Ovary (tissue), 9 donors: ENCODE results near the gene PNMA8C. TPM values are rescaled to one million over a fixed set of nuclear protein-coding genes. Genes with fewer than 3 reads are reported as not detected.

Experiments
- DNase-seq, 5 donors: peaks; one replicate each; pipeline ENCODE4 v3.0.0-alpha.2; 2019 to 2020
- H3K27ac ChIP-seq, 2 donors: fragments of 200-600 bp; one replicate each; pipeline versions ENCODE4 v1.5.1 to v1.8.0; 2019 to 2022
- H3K27me3 ChIP-seq: fragments of 200-600 bp; one replicate; pipeline ENCODE4 v1.8.0; 2022
- H3K36me3 ChIP-seq: fragments of 200-600 bp; sonication (generic); one replicate; pipeline ENCODE4 v1.5.1; 2019
- H3K4me1 ChIP-seq: one replicate; pipeline ENCODE4 v1.8.1; 2013; ENCODE audit warnings: mild to moderate bottlenecking, moderate library complexity; ENCODE audit not compliant: insufficient read depth
- H3K4me3 ChIP-seq: fragments of 200-600 bp; sonication (generic); one replicate; pipeline ENCODE4 v1.5.1; 2017
- H3K9me3 ChIP-seq, 2 donors: fragments of 200-600 bp in 1 of 2; sonication (generic) in 1 of 2; one replicate each; pipeline versions ENCODE4 v1.5.1 to v1.8.1; 2013 to 2019; ENCODE audit warnings: mild to moderate bottlenecking in 1 of 2, moderate library complexity in 1 of 2
- CTCF ChIP-seq, 3 donors: fragments of 450-650 bp in 2 of 3; fragments of 200-600 bp in 1 of 3; IDR thresholded peaks; one replicate each; pipeline versions ENCODE4 v1.5.1 to v1.8.0; 2016 to 2022; ENCODE audit warnings: antibody characterized with exemption in 3 of 3, mild to moderate bottlenecking in 1 of 3
- EP300 ChIP-seq: sonication (generic); formaldehyde crosslinking; IDR thresholded peaks from one replicate; pipeline ENCODE4 v1.6.1; 2017; ENCODE audit warnings: antibody characterized with exemption
- POLR2A ChIP-seq: fragments of 450-650 bp; IDR thresholded peaks from one replicate; pipeline ENCODE4 v1.6.1; 2017; ENCODE audit warnings: antibody characterized with exemption, mild to moderate bottlenecking, moderate library complexity
- WGBS, 3 donors: extraction: QIAGEN DNeasy Blood & Tissue Kit in 1 of 3; methylation state at CpG; one replicate each; pipeline versions ENCODE4 v1.1.5 to v1.1.7; 2013 to 2017; 5-methylcytosine and 5-hydroxymethylcytosine counted together
- intact Hi-C, 4 donors: fragments of 100-400 bp; cut with DNase I; formaldehyde crosslinking; loops; one replicate each; pipeline versions ENCODE4 v1.11.0 to v1.15.1; 2022 to 2023
- polyA plus RNA-seq, 2 donors: library from polyadenylated mRNA; stranded (reverse); fragments of 200-250 nt in 1 of 2; fragments of 350-450 nt in 1 of 2; fragmentation: Illumina TruSeq in 1 of 2; extraction: RNeasy Lipid Tissue Mini Kit (QIAGEN cat#74804) in 1 of 2; gene quantifications; one replicate each; pipeline ENCODE4 v1.2.3, GENCODE V29; 2013 to 2014
- total RNA-seq, 7 donors: library from RNA; depleted of rRNA in 2 of 7; stranded (reverse); fragments of >200 nt in 2 of 7; fragmentation: NEBNext Ultra II Directional in 3 of 7; extraction: Animal tissue kit (Norgen Biotek cat#: 25700) in 3 of 7; gene quantifications; one replicate each; pipeline versions ENCODE4 v1.1.0 to v1.2.4, GENCODE V29; 2016 to 2023
- donor health status: DM: no; HTN: no; CAD: no; lungs with moderate emphysema.
- donor health status: DM: no; HTN: no; CAD: no.
- donor health status: Bipolar disorder and iron deficiency.
- donor health status: DM: yes; HTN: yes; CAD: no.
- donor health status: DM: no; HTN: no; CAD: no.
- donor health status: DM: yes; HTN: yes; CAD: no.

The PNMA8C gene
- total and polyA plus RNA-seq, 9 donors, result 0.15 to 0.82 (median 0.35) TPM; not detected in 1

GRCh38 chr19:46466536-46467196 is 37.9 kb upstream of the PNMA8C start:
- no peaks in the 10 kb centered on the region for H3K9me3 ChIP-seq
- no peak for TF ChIP-seq EP300
- TF ChIP-seq CTCF (IDR thresholded peaks at IDR 0.05), result no peak
- no peak for TF ChIP-seq POLR2A
- H3K27me3 ChIP-seq, result no peaks in the 10 kb centered on the region
- peaks cover 8% of the 10 kb centered on the region for H3K4me1 ChIP-seq
- WGBS, 3 donors, result 15 to 16% (median 16%) methylated on average over 15 of the region's 15 CpGs
- intact Hi-C loops, result no loop called here
- no peaks in the 10 kb centered on the region for H3K36me3 ChIP-seq
- DNase-seq, result peak; percentile 71 to 81 (median 74)
- peak overlapping the region in 1 of 2 donors; percentile 16 for H3K27ac ChIP-seq
- H3K4me3 ChIP-seq, result peak overlapping the region; percentile 7

- no peak for TF ChIP-seq POLR2A
- TF ChIP-seq EP300, result no peak
- no peak for TF ChIP-seq CTCF (IDR thresholded peaks at IDR 0.05)
- Histone ChIP-seq H3K27ac (no peak overlapping the region), H3K4me1 (no peaks in the 10 kb centered on the region), H3K27me3 (no peaks in the 10 kb centered on the region), H3K4me3 (no peak overlapping the region), H3K9me3 (no peaks in the 10 kb centered on the region), H3K36me3 (no peaks in the 10 kb centered on the region)
- 81 to 83% (median 82%) methylated on average over 7 of the region's 7 CpGs for WGBS, 3 donors
- DNase-seq, result peak in 1 of 5 donors; percentile 10
- intact Hi-C loops, result no loop called here
These were observed 34.8 kb upstream of the PNMA8C start for GRCh38 chr19:46463516-46463915.

DNA sequence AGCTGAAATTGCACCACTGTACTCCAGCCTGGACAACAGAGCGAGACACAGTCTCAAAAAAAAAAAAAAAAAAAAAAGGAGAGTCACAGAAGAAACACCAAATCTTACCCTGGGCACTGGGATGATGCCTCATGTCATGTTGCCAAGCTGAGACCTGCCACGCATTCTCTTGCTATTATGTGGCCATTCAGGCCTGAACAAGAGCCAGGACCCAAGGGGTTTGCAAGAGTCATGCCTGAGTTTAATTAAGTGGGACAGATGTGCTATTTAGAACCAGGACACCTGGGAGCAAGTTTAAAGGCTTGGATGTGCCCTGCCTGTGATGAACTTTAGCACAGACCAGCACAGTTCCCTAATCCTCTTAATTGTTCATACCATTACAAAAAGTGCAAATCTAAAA is 32.8 kb upstream of the PNMA8C start:
- H3K27me3 ChIP-seq, result no peaks in the 10 kb centered on the region
- DNase-seq, result no peak
- H3K4me3 ChIP-seq, result no peak overlapping the region
- intact Hi-C loops, result no loop called here
- no peaks in the 10 kb centered on the region for H3K4me1 ChIP-seq
- no peaks in the 10 kb centered on the region for H3K9me3 ChIP-seq
- no peak overlapping the region for H3K27ac ChIP-seq
- no peak for TF ChIP-seq POLR2A
- TF ChIP-seq EP300, result no peak
- TF ChIP-seq CTCF (IDR thresholded peaks at IDR 0.05), result no peak
- H3K36me3 ChIP-seq, result no peaks in the 10 kb centered on the region
- 93 to 97% (median 97%) methylated on average over 2 of the region's 2 CpGs for WGBS, 3 donors

- WGBS, 3 donors, result 82 to 98% (median 88%) methylated on average over 1 of the region's 1 CpG
These were observed 32.2 kb upstream of the PNMA8C start for GRCh38 chr19:46460981-46461380.

More at GRCh38 chr19:46460981-46461380, 32.2 kb upstream of the PNMA8C start:
- H3K4me3 ChIP-seq, result no peak overlapping the region
- intact Hi-C loops, result no loop called here
- TF ChIP-seq POLR2A, result no peak
- TF ChIP-seq CTCF (IDR thresholded peaks at IDR 0.05), result no peak
- no peak for TF ChIP-seq EP300
- H3K27ac ChIP-seq, result no peak overlapping the region
- no peaks in the 10 kb centered on the region for H3K27me3 ChIP-seq
- H3K4me1 ChIP-seq, result no peaks in the 10 kb centered on the region
- no peaks in the 10 kb centered on the region for H3K9me3 ChIP-seq
- peak in 1 of 5 donors; percentile 1 for DNase-seq
- no peaks in the 10 kb centered on the region for H3K36me3 ChIP-seq
